ENCODE results near the gene SNN. TPM values are rescaled to one million over a fixed set of nuclear protein-coding genes. Genes with fewer than 3 reads are reported as not detected.

SNN gene
- total RNA-seq, 1 donor from 2014 or later: 8.6 TPM

Other genes starting within 250 kb of the SNN start
- gene LITAF, start 81.5 kb upstream of the SNN start, total RNA-seq: 121 and 135 TPM in 2 replicates
- gene TXNDC11, start 74.4 kb downstream of the SNN start, total RNA-seq: 48.0 and 53.0 TPM in 2 replicates
- 63.4 and 71.1 TPM in 2 replicates for gene ZC3H7A, start 128.8 kb downstream of the SNN start, total RNA-seq
- 326 and 348 TPM in 2 replicates for gene RSL1D1, start 183.1 kb downstream of the SNN start, total RNA-seq
- gene GSPT1, start 247.5 kb downstream of the SNN start, total RNA-seq: 216 and 226 TPM in 2 replicates

All from activated T-helper 2 cell treated with anti-CD3 and anti-CD28 coated beads, Interferon-gamma antibody, Interleukin-2, Interleukin-4, amounts not matched to agents 10 μg/mL and 5 μg/mL and 100 μg/mL, durations not matched to agents 14 hours and 24 hours and 36 hours (primary cell).